Astrocyte of the cerebellum (primary cell): ENCODE measurements around the gene LRRC3C.
"Not testable (repeated sequence)": the region's sequence is repeated elsewhere in the genome, so short reads cannot be mapped to it uniquely, and the experiment has no call there.

Experiments
- DNase-seq: peaks from one replicate; pipeline ENCODE4 v3.0.0-alpha.2; 2011; ENCODE audit warnings: low read depth
- H3K4me3 ChIP-seq: 2 replicates; pipeline ENCODE4 v1.5.1; 2011; ENCODE audit warnings: mild to moderate bottlenecking, low read depth, low read length, moderate library complexity
- CTCF ChIP-seq: IDR thresholded peaks from 2 replicates; pipeline ENCODE4 v1.5.1; 2012; ENCODE audit warnings: low read length, low read depth, moderate library complexity, mild to moderate bottlenecking; ENCODE audit errors: missing control alignments
- in situ Hi-C: cut with HindIII; loops from 2 replicates; pipeline ENCODE4 v1.10.0; 2017; ENCODE audit warnings: low sequenced_read_pairs

The LRRC3C gene

GRCh38 chr17:39927101-39927928 lies at the start of gene LRRC3C, which contains the start of gene ORMDL3:
LRRC3C (plus strand) TSS chr17:39927732; CDS start chr17:39941524, 13,792 bp downstream.
ORMDL3 (minus strand) TSS chr17:39927601; CDS start chr17:39924203, 3,398 bp downstream.
- TF ChIP-seq CTCF = no peak
- in situ Hi-C loops = no loop called here
- DNase-seq = peak; percentile 86
- peak within 1 kb of the TSS; percentile 78 for H3K4me3 ChIP-seq

GRCh38 chr17:39886102-39886501 lies 41.4 kb upstream of the LRRC3C start:
- DNase-seq, H3K4me3 ChIP-seq, in situ Hi-C loops: not testable (repeated sequence)

- no peak overlapping the region for H3K4me3 ChIP-seq
- in situ Hi-C loops = no loop called here
- DNase-seq = no peak
- TF ChIP-seq CTCF = no peak
Measured at GRCh38 chr17:39887078-39887477, 40.5 kb upstream of the LRRC3C start.

GRCh38 chr17:39889200-39889599 lies 38.3 kb upstream of the LRRC3C start:
- no peak for DNase-seq
- no peak for TF ChIP-seq CTCF
- in situ Hi-C loops = no loop called here

GRCh38 chr17:39894681-39895376 lies 32.7 kb upstream of the LRRC3C start:
- no peak for TF ChIP-seq CTCF
- in situ Hi-C loops = no loop called here
- no peak for DNase-seq
- no peak overlapping the region for H3K4me3 ChIP-seq

More at GRCh38 chr17:39889200-39889599, 38.3 kb upstream of the LRRC3C start:
- H3K4me3 ChIP-seq = no peak overlapping the region

GRCh38 chr17:39898088-39898487 lies 29.4 kb upstream of the LRRC3C start:
- no peak for DNase-seq
- H3K4me3 ChIP-seq = no peak overlapping the region
- no peak for TF ChIP-seq CTCF
- in situ Hi-C loops = no loop called here

GRCh38 chr17:39899215-39899614 lies 28.3 kb upstream of the LRRC3C start:
- no peak for TF ChIP-seq CTCF
- in situ Hi-C loops = no loop called here
- DNase-seq = no peak
- H3K4me3 ChIP-seq = no peak overlapping the region

- in situ Hi-C loops, H3K4me3 ChIP-seq, DNase-seq: not testable (repeated sequence)
Measured at GRCh38 chr17:39902027-39902426, 25.5 kb upstream of the LRRC3C start.
